AG04449 (cell line): Measurements from ENCODE around the gene MYO1E.

ENCODE experiments used
- CTCF ChIA-PET: fragments of 350-600 bp; formaldehyde crosslinking; extraction: SDS; loops from one replicate; lab custom pipeline; 2021; ENCODE audit warnings: antibody characterized with exemption; lab: Yijun Ruan, JAX
- POLR2A ChIA-PET: fragments of 400-600, 350-600 bp; formaldehyde crosslinking; extraction: SDS; loops from one replicate; lab custom pipeline; 2020; ENCODE audit warnings: antibody characterized with exemption, inconsistent platforms; lab: Yijun Ruan, JAX
- DNase-seq: peaks from one replicate; pipeline ENCODE4 v3.0.0-alpha.2; 2010; ENCODE audit warnings: low read depth, low spot score
- H3K4me3 ChIP-seq: 2 replicates; pipeline ENCODE4 v1.5.1; 2011; ENCODE audit warnings: low read depth, mild to moderate bottlenecking, control low read depth, low read length
- TF ChIP-seq, protein P1 (sequence below): IDR thresholded peaks from one replicate; pipeline ENCODE4 v1.5.1; 2011; ENCODE audit warnings: mild to moderate bottlenecking, moderate library complexity, low read length, control low read depth, inconsistent platforms; ENCODE audit not compliant: insufficient read depth; ENCODE audit errors: missing control alignments

MYO1E gene

DNA sequence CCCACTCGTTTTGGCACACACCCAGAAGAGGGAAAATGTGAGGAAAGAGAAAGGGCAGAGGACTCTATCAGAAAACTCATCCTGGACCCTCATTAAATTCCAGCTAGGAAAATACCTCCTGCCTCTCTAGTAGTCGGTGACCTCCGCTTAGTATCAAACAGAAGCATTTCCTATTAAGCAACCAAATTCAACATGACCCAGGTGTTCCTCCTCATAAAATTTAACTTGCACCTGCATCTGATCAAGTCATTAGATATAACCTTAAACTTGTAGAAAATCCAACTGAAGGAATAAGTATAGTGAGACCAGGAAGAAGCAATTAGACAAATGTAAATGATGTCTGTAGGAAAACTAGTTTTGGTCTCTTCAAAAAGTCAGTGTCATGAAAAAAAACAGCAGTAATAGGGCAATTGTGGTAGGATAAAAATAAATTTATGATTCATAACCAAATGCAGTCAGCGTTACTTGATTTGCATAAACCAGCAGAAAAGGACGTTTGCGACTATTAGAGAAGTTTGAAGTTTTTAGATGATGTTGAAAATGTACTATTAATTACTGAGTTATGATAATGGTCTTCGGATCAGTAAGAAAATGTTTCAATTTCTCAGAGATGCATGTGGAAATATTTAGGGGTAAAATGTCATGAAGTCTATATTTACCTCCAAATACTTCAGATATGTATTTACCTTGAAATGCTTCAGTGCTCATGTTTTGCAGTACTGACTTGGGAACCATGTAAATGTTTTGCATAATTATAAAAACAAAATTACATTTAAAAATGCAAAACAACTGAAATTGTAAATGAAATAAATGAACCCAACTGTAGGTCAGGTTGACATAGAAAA lies 121.4 kb downstream of the MYO1E start:
- POLR2A ChIA-PET = no interaction called here
- TF ChIP-seq, protein P1, sequence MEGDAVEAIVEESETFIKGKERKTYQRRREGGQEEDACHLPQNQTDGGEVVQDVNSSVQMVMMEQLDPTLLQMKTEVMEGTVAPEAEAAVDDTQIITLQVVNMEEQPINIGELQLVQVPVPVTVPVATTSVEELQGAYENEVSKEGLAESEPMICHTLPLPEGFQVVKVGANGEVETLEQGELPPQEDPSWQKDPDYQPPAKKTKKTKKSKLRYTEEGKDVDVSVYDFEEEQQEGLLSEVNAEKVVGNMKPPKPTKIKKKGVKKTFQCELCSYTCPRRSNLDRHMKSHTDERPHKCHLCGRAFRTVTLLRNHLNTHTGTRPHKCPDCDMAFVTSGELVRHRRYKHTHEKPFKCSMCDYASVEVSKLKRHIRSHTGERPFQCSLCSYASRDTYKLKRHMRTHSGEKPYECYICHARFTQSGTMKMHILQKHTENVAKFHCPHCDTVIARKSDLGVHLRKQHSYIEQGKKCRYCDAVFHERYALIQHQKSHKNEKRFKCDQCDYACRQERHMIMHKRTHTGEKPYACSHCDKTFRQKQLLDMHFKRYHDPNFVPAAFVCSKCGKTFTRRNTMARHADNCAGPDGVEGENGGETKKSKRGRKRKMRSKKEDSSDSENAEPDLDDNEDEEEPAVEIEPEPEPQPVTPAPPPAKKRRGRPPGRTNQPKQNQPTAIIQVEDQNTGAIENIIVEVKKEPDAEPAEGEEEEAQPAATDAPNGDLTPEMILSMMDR = no peak
- CTCF ChIA-PET = no interaction called here
- H3K4me3 ChIP-seq = no peak overlapping the region
- no peak for DNase-seq

DNA sequence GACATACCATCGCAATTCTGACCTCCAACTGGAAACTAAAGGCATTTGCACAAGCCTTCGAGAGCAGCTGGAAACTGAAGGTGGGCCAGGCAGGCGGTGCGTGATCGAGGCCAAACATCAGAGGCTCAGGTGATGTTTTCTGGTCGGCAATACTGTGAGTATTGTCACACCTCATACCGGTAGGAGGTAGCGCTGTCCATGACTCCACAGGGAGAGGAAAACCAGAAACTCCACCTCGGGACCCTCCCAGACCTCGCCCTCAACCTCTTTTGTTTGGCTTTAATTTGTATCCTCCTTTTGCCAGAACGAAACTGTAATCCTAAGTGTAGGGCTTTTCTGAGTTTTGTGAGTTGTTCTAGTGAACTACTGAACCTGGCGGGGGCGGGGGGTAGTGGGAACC lies 122.4 kb downstream of the MYO1E start:
- TF ChIP-seq, protein P1 = no peak
- no peak overlapping the region for H3K4me3 ChIP-seq
- CTCF ChIA-PET = no interaction called here
- no peak for DNase-seq
- POLR2A ChIA-PET = no interaction called here

DNA sequence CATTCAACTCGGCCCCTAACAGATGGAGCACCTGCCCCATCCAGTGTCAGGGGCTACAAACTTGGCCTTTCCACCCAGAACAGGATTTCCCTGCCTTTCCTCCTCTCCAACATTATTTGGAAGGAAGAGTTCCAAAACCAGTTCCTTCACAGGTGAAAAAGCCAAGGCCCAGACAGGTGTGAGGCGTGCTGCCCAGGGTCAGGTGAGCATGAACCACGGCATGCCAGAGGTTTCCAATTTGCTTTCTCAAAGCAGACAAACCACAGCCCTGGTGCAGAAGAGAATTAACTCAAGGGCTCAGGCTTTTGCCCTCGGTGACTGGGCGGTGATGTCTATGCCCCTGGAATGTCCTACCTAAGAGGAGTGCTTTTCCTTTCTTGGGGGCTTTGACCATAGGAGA lies 122.9 kb downstream of the MYO1E start:
- CTCF ChIA-PET = no interaction called here
- TF ChIP-seq, protein P1 = no peak
- DNase-seq = no peak
- POLR2A ChIA-PET = no interaction called here
- H3K4me3 ChIP-seq = no peak overlapping the region

DNA sequence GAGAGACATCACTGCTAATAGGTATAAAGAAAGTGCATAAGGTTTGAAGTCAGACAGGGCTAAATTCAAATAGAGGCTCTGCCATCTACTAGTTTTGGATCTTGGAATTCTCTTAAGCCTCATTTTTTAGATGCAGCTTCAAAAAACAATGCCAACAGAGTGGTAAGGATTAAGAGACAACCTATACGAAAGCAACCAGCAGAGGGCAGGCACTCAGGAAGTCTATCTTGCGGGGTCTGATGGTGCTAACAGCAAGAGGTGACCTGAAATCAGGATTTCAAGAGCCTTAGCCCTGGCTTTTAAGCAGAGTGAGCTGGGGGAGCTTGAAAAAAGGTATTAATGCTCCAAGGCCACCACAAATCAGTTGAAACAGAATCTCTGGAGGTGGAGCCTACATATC lies 125.3 kb downstream of the MYO1E start:
- no peak for DNase-seq
- TF ChIP-seq, protein P1 = peak; percentile 71
- CTCF ChIA-PET = interaction anchor here (0.6 to 4.8 kb wide), 53 partner anchors 8 to 256 kb away, joined by 3 to 39 read pairs (median 4); partner anchors contain the start of gene FAM81A
- no peak overlapping the region for H3K4me3 ChIP-seq
- POLR2A ChIA-PET = no interaction called here

DNA sequence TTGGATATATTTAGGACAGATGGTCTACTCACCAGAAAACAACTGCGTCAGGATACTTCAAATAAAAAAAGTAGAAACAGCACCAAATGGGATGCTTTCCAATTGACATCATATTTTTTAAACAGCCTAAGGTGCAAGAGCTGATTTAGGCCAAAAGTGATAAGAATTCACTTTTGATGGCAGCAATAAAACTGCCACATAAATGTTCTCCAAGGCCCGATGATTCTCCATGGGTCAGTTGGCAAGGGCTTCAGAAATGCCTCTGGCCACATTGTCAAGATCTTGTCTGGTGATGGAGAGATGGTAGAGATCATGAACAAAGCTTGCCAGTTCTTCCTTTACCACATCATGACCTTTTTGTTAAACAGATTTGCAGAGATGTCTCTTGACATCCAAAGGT lies 127.1 kb downstream of the MYO1E start:
- DNase-seq = no peak
- no peak overlapping the region for H3K4me3 ChIP-seq
- ChIA-PET POLR2A (interaction anchor here (1.3 kb wide), 1 partner anchor 127 kb away, joined by 4 read pairs; the partner anchor contains the start of gene MYO1E), CTCF (interaction anchor here (0.8 to 4.8 kb wide), 13 partner anchors 9 to 262 kb away, joined by 3 to 39 read pairs (median 6); partner anchors contain the start of gene MYO1E)
- TF ChIP-seq, protein P1 = no peak

DNA sequence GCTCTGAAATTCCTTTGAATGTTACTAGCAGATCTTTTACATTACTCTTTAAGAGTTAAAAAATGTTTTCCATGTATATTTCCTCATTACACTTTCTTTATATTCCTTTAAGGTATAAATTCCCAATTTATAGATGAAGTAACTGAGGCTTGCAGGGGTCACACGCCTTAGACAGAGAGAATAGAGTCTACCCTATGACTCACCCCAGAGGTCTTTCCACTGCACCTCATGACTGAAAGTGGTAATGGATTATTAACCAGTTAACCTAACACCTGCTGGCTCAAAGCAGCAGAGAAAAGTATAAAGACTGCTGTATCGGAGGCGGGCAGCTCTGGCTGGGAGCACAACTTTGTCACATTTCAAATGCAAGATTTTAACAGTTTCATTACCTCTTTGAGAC lies 128.3 kb downstream of the MYO1E start:
- ChIA-PET CTCF (interaction anchor here (1.7 to 4.8 kb wide), 3 partner anchors 11 to 128 kb away, joined by 3 to 35 read pairs (median 5); partner anchors contain the start of gene MYO1E), POLR2A (interaction anchor here (0.6 kb wide), 1 partner anchor 57 kb away, joined by 4 read pairs; no protein-coding TSS in a partner anchor)
- H3K4me3 ChIP-seq = no peak overlapping the region
- TF ChIP-seq, protein P1 = no peak
- no peak for DNase-seq
